Epithelial cell of proximal tubule (primary cell): ENCODE measurements around the gene PDE6B. TPM values are rescaled to one million over a fixed set of nuclear protein-coding genes. Genes with fewer than 3 reads are reported as not detected.

Source experiments
- DNase-seq: peaks from one replicate; pipeline ENCODE4 v3.0.0-alpha.2; 2011; ENCODE audit warnings: low read depth
- H3K4me3 ChIP-seq: 2 replicates; pipeline ENCODE4 v1.5.1; 2011; ENCODE audit warnings: low read depth, mild to moderate bottlenecking, low read length
- total RNA-seq: library from RNA; depleted of rRNA; stranded (reverse); fragments of >200 nt; gene quantifications from 2 replicates; pipeline ENCODE4 v1.2.3, GENCODE V29; 2015
- TF ChIP-seq, protein P1 (sequence below): conservative IDR thresholded peaks from 2 replicates; pipeline ENCODE4 v1.5.1; 2012; ENCODE audit warnings: low read depth, mild to moderate bottlenecking, low read length

The PDE6B gene
- total RNA-seq, 1 donor from 2014 or later = 5.7 TPM

DNA sequence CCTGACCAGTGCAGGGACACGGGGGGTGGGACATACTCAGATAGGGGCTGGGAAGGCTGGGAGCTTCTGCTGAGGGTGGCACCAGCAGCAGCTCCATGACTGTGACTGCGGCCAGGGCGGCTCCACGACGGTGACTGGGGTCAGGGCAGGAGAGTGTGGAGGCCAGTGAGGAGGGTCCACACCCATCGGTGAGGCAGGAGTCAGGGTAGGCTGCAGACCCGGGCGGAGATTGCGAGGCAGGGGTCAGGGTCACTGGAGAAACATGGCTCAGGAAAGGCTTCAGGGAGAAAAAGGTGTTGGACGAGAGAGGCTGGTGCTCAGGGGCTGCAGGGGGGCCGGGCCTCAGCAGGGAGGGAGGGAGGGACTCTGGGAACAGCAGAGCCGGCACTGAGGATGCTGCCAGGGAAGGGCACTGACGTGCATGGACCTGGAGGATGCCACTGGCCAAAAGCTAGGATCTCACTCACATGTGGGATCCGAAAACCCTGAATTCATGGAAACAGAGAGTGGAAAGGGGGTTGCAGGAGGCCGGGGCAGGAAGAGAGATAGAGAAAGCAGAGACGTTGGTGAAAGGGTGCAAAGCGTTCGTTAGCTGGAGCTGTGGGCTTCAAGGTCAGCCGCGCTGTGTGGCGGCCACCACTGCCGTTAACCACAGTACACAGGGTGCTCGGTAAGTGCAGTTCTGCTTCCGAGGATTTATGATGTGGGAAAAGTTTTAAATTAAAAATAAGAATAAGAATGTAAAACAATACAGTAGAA is 26.7 kb downstream of the PDE6B start:
- H3K4me3 ChIP-seq = no peak overlapping the region
- TF ChIP-seq, protein P1, sequence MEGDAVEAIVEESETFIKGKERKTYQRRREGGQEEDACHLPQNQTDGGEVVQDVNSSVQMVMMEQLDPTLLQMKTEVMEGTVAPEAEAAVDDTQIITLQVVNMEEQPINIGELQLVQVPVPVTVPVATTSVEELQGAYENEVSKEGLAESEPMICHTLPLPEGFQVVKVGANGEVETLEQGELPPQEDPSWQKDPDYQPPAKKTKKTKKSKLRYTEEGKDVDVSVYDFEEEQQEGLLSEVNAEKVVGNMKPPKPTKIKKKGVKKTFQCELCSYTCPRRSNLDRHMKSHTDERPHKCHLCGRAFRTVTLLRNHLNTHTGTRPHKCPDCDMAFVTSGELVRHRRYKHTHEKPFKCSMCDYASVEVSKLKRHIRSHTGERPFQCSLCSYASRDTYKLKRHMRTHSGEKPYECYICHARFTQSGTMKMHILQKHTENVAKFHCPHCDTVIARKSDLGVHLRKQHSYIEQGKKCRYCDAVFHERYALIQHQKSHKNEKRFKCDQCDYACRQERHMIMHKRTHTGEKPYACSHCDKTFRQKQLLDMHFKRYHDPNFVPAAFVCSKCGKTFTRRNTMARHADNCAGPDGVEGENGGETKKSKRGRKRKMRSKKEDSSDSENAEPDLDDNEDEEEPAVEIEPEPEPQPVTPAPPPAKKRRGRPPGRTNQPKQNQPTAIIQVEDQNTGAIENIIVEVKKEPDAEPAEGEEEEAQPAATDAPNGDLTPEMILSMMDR = no peak
- DNase-seq = no peak

- TF ChIP-seq, protein P1 = no peak
Measured at GRCh38 chr4:653080-653821, 27.9 kb downstream of the PDE6B start.

GRCh38 chr4:653831-654502 is 28.6 kb downstream of the PDE6B start:
- no peak for DNase-seq
- TF ChIP-seq, protein P1 = no peak
- no peak overlapping the region for H3K4me3 ChIP-seq

More at GRCh38 chr4:653080-653821, 27.9 kb downstream of the PDE6B start:
- no peak overlapping the region for H3K4me3 ChIP-seq
- DNase-seq = no peak

- H3K4me3 ChIP-seq = no peak overlapping the region
- TF ChIP-seq, protein P1 = no peak
- no peak for DNase-seq
Measured at GRCh38 chr4:654503-654845, 29.1 kb downstream of the PDE6B start.

GRCh38 chr4:654871-655463 is 29.6 kb downstream of the PDE6B start:
- TF ChIP-seq, protein P1 = no peak
- no peak for DNase-seq
- no peak overlapping the region for H3K4me3 ChIP-seq

DNA sequence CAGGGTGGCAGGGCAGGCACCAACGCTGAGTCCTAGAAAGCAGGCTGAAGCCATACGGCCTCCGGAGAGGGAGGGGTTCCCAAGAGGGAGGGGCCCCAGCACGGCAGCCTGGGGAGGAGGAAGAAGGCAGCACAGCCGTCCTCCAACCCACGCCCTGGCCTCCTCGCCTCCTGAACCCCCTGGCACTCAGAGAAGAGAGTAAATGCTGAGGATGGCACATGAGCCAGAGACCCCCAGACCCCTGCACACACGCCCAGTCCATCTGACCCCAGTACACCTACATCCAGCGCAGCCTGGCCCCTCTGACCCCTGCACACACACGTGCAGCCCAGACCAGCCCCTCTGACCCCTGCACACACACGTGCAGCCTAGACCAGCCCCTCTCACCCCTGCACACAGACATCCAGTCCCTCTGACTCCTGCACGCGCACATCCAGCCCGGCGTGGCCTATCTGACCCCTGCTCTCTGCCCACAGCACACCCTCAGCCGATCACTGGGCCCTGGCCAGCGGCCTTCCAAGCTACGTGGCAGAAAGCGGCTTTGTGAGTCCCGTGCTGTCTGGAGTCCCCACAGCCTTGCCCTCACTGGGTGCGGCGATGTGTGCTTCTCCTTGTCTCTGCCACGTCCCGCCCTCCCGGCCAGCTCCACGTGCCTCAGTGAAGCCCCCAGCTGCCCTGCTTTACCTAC is 30.2 kb downstream of the PDE6B start:
- TF ChIP-seq, protein P1 = no peak
- no peak overlapping the region for H3K4me3 ChIP-seq
- DNase-seq = no peak
